ENCODE results near the gene OTOF. TPM values are rescaled to one million over a fixed set of nuclear protein-coding genes. Genes with fewer than 3 reads are reported as not detected.
A peak's percentile ranks its signal among the peaks of the same experiment; 100 is the strongest.

Gene OTOF
- total RNA-seq, 1 experiment from 2014 or later: not detected

DNA sequence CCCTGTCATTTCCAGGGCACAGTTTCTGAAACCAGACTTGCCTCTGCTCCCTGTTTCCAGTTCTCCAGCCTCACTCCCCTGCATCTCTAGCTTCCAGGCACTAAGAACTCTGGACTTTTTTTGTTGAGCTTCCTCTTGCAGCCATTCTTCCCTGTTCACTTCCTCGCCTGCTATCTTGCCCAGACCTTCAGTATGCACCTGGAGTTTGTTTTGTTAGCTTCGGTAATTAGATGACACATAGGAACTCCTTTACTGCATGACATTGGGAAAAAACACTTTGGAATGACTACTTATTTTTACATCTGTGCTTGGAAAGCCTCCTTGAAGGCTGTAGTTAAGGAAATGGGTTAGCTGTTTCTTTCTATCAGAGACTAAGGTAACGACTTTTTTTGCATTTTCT lies 35.2 kb downstream of the OTOF start:
- Histone ChIP-seq H4K20me1 (ENCODE audit: insufficient read depth) (no peaks in the 10 kb centered on the region), H2AFZ (no peak overlapping the region), H3F3A (ENCODE audit: insufficient read depth, low read depth) (no peaks in the 10 kb centered on the region), H3K27ac (no peak overlapping the region), H3K4me1 (replicated peaks; ENCODE audit: insufficient read depth) (no peaks in the 10 kb centered on the region), H3K36me3 (ENCODE audit: low read depth) (no peaks in the 10 kb centered on the region), H3K4me3 (no peak overlapping the region), H3K9me3 (ENCODE audit: insufficient read depth, low read depth) (no peaks in the 10 kb centered on the region), H3K27me3 (ENCODE audit: insufficient read depth, low read depth) (no peaks in the 10 kb centered on the region), H3K4me2 (no peak overlapping the region), H3K9me2 (ENCODE audit: insufficient read depth) (no peaks in the 10 kb centered on the region), H3K79me2 (ENCODE audit: low read depth) (no peaks in the 10 kb centered on the region)
- intact Hi-C loops (cut with micrococcal nuclease; ENCODE audit: unreplicated experiment): no loop called here
- CTCF ChIA-PET: no interaction called here
- POLR2A ChIA-PET (ENCODE audit: unreplicated experiment): no interaction called here
- no TSS peak for BruUV-seq (replicated peaks)
- peak in 1 of 2 experiments; percentile 66 for DNase-seq
- TF ChIP-seq, protein P1, sequence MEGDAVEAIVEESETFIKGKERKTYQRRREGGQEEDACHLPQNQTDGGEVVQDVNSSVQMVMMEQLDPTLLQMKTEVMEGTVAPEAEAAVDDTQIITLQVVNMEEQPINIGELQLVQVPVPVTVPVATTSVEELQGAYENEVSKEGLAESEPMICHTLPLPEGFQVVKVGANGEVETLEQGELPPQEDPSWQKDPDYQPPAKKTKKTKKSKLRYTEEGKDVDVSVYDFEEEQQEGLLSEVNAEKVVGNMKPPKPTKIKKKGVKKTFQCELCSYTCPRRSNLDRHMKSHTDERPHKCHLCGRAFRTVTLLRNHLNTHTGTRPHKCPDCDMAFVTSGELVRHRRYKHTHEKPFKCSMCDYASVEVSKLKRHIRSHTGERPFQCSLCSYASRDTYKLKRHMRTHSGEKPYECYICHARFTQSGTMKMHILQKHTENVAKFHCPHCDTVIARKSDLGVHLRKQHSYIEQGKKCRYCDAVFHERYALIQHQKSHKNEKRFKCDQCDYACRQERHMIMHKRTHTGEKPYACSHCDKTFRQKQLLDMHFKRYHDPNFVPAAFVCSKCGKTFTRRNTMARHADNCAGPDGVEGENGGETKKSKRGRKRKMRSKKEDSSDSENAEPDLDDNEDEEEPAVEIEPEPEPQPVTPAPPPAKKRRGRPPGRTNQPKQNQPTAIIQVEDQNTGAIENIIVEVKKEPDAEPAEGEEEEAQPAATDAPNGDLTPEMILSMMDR (conservative IDR thresholded peaks at IDR 0.05): no peak
- TF ChIP-seq EZH2 (IDR thresholded peaks at IDR 0.05; ENCODE audit: low read depth): no peak

DNA sequence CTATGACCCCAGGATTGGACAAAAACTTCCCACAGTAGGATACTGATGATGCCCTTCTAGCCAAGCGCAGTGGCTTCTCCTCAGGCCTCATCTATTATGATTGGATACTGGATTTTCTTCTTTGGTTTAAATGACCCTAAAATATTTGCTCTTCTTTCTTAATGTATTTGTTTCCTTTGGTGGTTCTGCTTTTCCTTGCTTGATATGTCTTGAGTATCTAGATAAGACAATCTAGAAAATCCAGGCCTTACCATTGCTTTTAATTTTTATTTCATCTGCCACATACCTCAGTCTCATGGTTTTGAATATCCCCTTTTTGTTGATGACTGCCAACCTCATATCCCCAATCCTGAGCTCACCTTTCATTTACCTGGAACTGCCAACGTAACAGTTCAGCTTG lies 35.6 kb downstream of the OTOF start:
- H3K27ac ChIP-seq: no peak overlapping the region
- H3F3A ChIP-seq (ENCODE audit: insufficient read depth, low read depth): no peaks in the 10 kb centered on the region
- no peaks in the 10 kb centered on the region for H3K27me3 ChIP-seq (ENCODE audit: insufficient read depth, low read depth)
- ChIA-PET POLR2A (ENCODE audit: unreplicated experiment) (no interaction called here), CTCF (no interaction called here)
- DNase-seq: no peak
- TF ChIP-seq, protein P1 (conservative IDR thresholded peaks at IDR 0.05): no peak
- TF ChIP-seq EZH2 (IDR thresholded peaks at IDR 0.05; ENCODE audit: low read depth): no peak
- no peaks in the 10 kb centered on the region for H3K9me3 ChIP-seq (ENCODE audit: insufficient read depth, low read depth)
- no peak overlapping the region for H3K4me2 ChIP-seq
- intact Hi-C loops (cut with micrococcal nuclease; ENCODE audit: unreplicated experiment): no loop called here
- no peak overlapping the region for H2AFZ ChIP-seq
- H3K79me2 ChIP-seq (ENCODE audit: low read depth): no peaks in the 10 kb centered on the region
- no peaks in the 10 kb centered on the region for H3K36me3 ChIP-seq (ENCODE audit: low read depth)
- BruUV-seq (replicated peaks): no TSS peak
- H3K4me1 ChIP-seq (replicated peaks; ENCODE audit: insufficient read depth): no peaks in the 10 kb centered on the region
- no peaks in the 10 kb centered on the region for H4K20me1 ChIP-seq (ENCODE audit: insufficient read depth)
- H3K9me2 ChIP-seq (ENCODE audit: insufficient read depth): no peaks in the 10 kb centered on the region
- no peak overlapping the region for H3K4me3 ChIP-seq

DNA sequence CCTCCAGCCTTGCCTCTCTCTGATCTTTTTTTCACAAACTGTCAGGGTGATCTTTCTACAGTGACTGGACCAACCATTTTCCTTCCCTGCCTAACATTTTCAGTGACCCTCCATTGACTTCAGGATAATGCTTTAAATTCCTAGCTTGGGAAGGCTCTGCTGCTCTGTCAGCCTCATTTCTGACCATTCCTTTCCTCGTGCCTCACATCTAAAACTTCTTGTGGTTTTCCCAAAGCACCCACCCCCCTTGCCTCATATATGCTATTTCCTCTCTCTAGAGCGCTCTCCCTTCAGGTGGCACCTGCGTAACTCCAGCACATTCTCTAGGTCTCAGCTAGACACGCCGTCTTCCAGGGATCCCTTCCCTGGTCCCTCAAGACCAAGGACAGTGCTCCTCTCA lies 39.0 kb downstream of the OTOF start:
- BruUV-seq (replicated peaks): no TSS peak
- no peaks in the 10 kb centered on the region for H3K36me3 ChIP-seq (ENCODE audit: low read depth)
- H3K4me1 ChIP-seq (replicated peaks; ENCODE audit: insufficient read depth): peaks cover 8% of the 10 kb centered on the region; the same call in 1 of the 2 replicates
- no peaks in the 10 kb centered on the region for H3K9me3 ChIP-seq (ENCODE audit: insufficient read depth, low read depth)
- no peak overlapping the region for H3K27ac ChIP-seq
- H3F3A ChIP-seq (ENCODE audit: insufficient read depth, low read depth): no peaks in the 10 kb centered on the region
- H3K9me2 ChIP-seq (ENCODE audit: insufficient read depth): no peaks in the 10 kb centered on the region
- no peak overlapping the region for H3K4me3 ChIP-seq
- intact Hi-C loops (cut with micrococcal nuclease; ENCODE audit: unreplicated experiment): no loop called here
- no peak for TF ChIP-seq EZH2 (IDR thresholded peaks at IDR 0.05; ENCODE audit: low read depth)
- TF ChIP-seq, protein P1 (conservative IDR thresholded peaks at IDR 0.05): no peak
- ChIA-PET CTCF (no interaction called here), POLR2A (ENCODE audit: unreplicated experiment) (no interaction called here)
- H2AFZ ChIP-seq: no peak overlapping the region
- no peaks in the 10 kb centered on the region for H4K20me1 ChIP-seq (ENCODE audit: insufficient read depth)
- DNase-seq: no peak
- no peaks in the 10 kb centered on the region for H3K79me2 ChIP-seq (ENCODE audit: low read depth)
- H3K27me3 ChIP-seq (ENCODE audit: insufficient read depth, low read depth): no peaks in the 10 kb centered on the region
- H3K4me2 ChIP-seq: no peak overlapping the region

Data from PC-9 (cell line).